ENCODE measurements around the gene FN1.

FN1 gene

DNA sequence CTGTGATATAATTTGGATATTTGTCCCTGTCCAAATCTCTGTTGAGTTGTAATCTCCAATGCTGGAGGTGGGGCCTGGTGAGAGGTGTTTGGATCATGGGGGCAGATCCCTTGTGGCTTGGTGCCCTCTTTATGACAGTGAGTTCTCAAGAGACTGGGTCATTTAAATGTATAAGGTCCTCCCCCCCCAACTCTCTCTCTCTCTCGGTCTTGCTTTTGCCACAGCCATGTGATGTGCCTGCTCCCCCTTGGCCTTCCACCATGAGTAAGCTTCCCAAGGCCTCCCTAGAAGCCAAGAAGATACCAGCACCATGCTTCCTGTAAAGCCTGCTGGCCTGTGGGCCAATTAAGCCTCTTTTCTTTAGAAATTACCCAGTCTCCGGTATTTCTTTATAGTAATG lies 58.6 kb downstream of the FN1 start:
- Histone ChIP-seq H3K4me1 (ENCODE audit: insufficient read depth, low read length, poor library complexity, severe bottlenecking) (no peaks in the 10 kb centered on the region), H2AFZ (ENCODE audit: low read length) (no peak overlapping the region), H4K20me1 (ENCODE audit: insufficient read depth, low read length, poor library complexity, severe bottlenecking) (no peaks in the 10 kb centered on the region), H3K9me3 (ENCODE audit: insufficient read depth, low read depth, low read length) (no peaks in the 10 kb centered on the region), H3K36me3 (ENCODE audit: insufficient read depth, low read length) (no peaks in the 10 kb centered on the region), H3K9ac (ENCODE audit: low read depth, low read length, poor library complexity, severe bottlenecking) (no peak overlapping the region), H3F3A (ENCODE audit: low read depth) (no peaks in the 10 kb centered on the region), H3K4me3 (ENCODE audit: low read length, poor library complexity, severe bottlenecking) (no peak overlapping the region), H3K9me2 (replicated peaks; ENCODE audit: low read depth, low read length) (no peaks in the 10 kb centered on the region), H3K4me2 (ENCODE audit: low read depth, low read length, poor library complexity, severe bottlenecking) (no peak overlapping the region), H3K79me2 (ENCODE audit: insufficient read depth, low read length) (no peaks in the 10 kb centered on the region), H3K27me3 (ENCODE audit: insufficient read depth, low read length, poor library complexity, severe bottlenecking) (no peaks in the 10 kb centered on the region)
- TF ChIP-seq, protein P1, sequence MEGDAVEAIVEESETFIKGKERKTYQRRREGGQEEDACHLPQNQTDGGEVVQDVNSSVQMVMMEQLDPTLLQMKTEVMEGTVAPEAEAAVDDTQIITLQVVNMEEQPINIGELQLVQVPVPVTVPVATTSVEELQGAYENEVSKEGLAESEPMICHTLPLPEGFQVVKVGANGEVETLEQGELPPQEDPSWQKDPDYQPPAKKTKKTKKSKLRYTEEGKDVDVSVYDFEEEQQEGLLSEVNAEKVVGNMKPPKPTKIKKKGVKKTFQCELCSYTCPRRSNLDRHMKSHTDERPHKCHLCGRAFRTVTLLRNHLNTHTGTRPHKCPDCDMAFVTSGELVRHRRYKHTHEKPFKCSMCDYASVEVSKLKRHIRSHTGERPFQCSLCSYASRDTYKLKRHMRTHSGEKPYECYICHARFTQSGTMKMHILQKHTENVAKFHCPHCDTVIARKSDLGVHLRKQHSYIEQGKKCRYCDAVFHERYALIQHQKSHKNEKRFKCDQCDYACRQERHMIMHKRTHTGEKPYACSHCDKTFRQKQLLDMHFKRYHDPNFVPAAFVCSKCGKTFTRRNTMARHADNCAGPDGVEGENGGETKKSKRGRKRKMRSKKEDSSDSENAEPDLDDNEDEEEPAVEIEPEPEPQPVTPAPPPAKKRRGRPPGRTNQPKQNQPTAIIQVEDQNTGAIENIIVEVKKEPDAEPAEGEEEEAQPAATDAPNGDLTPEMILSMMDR (conservative IDR thresholded peaks at IDR 0.05; ENCODE audit: low read length) = no peak
- no peak for TF ChIP-seq EZH2phosphoT487 (IDR thresholded peaks at IDR 0.05; ENCODE audit: borderline replicate concordance)

GRCh38 chr2:215376103-215376780 lies 59.6 kb downstream of the FN1 start:
- Histone ChIP-seq H3K79me2 (ENCODE audit: insufficient read depth, low read length) (no peaks in the 10 kb centered on the region), H2AFZ (ENCODE audit: low read length) (no peak overlapping the region), H3F3A (ENCODE audit: low read depth) (no peaks in the 10 kb centered on the region), H3K27me3 (ENCODE audit: insufficient read depth, low read length, poor library complexity, severe bottlenecking) (no peaks in the 10 kb centered on the region), H3K4me2 (ENCODE audit: low read depth, low read length, poor library complexity, severe bottlenecking) (no peak overlapping the region), H3K9ac (ENCODE audit: low read depth, low read length, poor library complexity, severe bottlenecking) (no peak overlapping the region), H4K20me1 (ENCODE audit: insufficient read depth, low read length, poor library complexity, severe bottlenecking) (no peaks in the 10 kb centered on the region), H3K36me3 (ENCODE audit: insufficient read depth, low read length) (no peaks in the 10 kb centered on the region), H3K4me3 (ENCODE audit: low read length, poor library complexity, severe bottlenecking) (no peak overlapping the region), H3K9me2 (replicated peaks; ENCODE audit: low read depth, low read length) (no peaks in the 10 kb centered on the region), H3K9me3 (ENCODE audit: insufficient read depth, low read depth, low read length) (no peaks in the 10 kb centered on the region), H3K4me1 (ENCODE audit: insufficient read depth, low read length, poor library complexity, severe bottlenecking) (no peaks in the 10 kb centered on the region)
- TF ChIP-seq, protein P1 (conservative IDR thresholded peaks at IDR 0.05; ENCODE audit: low read length) = no peak
- no peak for TF ChIP-seq EZH2phosphoT487 (IDR thresholded peaks at IDR 0.05; ENCODE audit: borderline replicate concordance)

DNA sequence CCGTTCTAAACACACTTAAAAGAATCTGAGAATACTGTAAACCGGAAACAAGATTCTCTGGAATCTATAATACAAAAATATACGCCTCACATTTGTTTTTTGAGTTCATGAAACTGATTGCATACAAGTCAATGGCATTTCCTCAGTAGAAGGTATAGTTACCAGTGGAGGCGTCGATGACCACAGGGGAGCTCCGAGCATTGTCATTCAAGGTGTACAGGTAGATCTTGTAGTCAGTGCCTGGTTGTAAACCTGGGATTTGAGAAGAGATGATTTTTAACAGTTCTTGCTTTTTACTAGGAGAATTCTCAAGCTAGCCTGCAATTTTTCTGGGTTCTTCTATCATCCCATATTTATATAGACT lies 60.4 kb downstream of the FN1 start:
- H2AFZ ChIP-seq (ENCODE audit: low read length) = no peak overlapping the region
- H3F3A ChIP-seq (ENCODE audit: low read depth) = no peaks in the 10 kb centered on the region
- TF ChIP-seq, protein P1 (conservative IDR thresholded peaks at IDR 0.05; ENCODE audit: low read length) = no peak
- no peak for TF ChIP-seq EZH2phosphoT487 (IDR thresholded peaks at IDR 0.05; ENCODE audit: borderline replicate concordance)
- H3K9ac ChIP-seq (ENCODE audit: low read depth, low read length, poor library complexity, severe bottlenecking) = no peak overlapping the region
- no peaks in the 10 kb centered on the region for H3K27me3 ChIP-seq (ENCODE audit: insufficient read depth, low read length, poor library complexity, severe bottlenecking)
- H3K4me1 ChIP-seq (ENCODE audit: insufficient read depth, low read length, poor library complexity, severe bottlenecking) = no peaks in the 10 kb centered on the region
- no peaks in the 10 kb centered on the region for H3K9me3 ChIP-seq (ENCODE audit: insufficient read depth, low read depth, low read length)
- no peaks in the 10 kb centered on the region for H3K9me2 ChIP-seq (replicated peaks; ENCODE audit: low read depth, low read length)
- H3K79me2 ChIP-seq (ENCODE audit: insufficient read depth, low read length) = no peaks in the 10 kb centered on the region
- H4K20me1 ChIP-seq (ENCODE audit: insufficient read depth, low read length, poor library complexity, severe bottlenecking) = no peaks in the 10 kb centered on the region
- no peaks in the 10 kb centered on the region for H3K36me3 ChIP-seq (ENCODE audit: insufficient read depth, low read length)
- H3K4me2 ChIP-seq (ENCODE audit: low read depth, low read length, poor library complexity, severe bottlenecking) = no peak overlapping the region
- no peak overlapping the region for H3K4me3 ChIP-seq (ENCODE audit: low read length, poor library complexity, severe bottlenecking)
